ENCODE measurements around the gene PADI6.

Gene PADI6

GRCh38 chr1:17427696-17428660, 56.0 kb downstream of the PADI6 start:
- ATAC-seq: no peak
- TF ChIP-seq ZNF70 (CRISPR knock-in tag; IDR thresholded peaks at IDR 0.05): no peak
- no peak for TF ChIP-seq ZNF8 (CRISPR knock-in tag; IDR thresholded peaks at IDR 0.05)
- no peak for TF ChIP-seq PPARA (CRISPR knock-in tag; IDR thresholded peaks at IDR 0.05; ENCODE audit: borderline replicate concordance)
- TF ChIP-seq GLIS3 (CRISPR knock-in tag; IDR thresholded peaks at IDR 0.05): no peak
- no peak for TF ChIP-seq ZFP3 (CRISPR knock-in tag; IDR thresholded peaks at IDR 0.05)
- TF ChIP-seq ISL1 (CRISPR knock-in tag; IDR thresholded peaks at IDR 0.05): no peak
- no peak for TF ChIP-seq ESRRG (CRISPR knock-in tag; IDR thresholded peaks at IDR 0.05)
- TF ChIP-seq, protein P1, sequence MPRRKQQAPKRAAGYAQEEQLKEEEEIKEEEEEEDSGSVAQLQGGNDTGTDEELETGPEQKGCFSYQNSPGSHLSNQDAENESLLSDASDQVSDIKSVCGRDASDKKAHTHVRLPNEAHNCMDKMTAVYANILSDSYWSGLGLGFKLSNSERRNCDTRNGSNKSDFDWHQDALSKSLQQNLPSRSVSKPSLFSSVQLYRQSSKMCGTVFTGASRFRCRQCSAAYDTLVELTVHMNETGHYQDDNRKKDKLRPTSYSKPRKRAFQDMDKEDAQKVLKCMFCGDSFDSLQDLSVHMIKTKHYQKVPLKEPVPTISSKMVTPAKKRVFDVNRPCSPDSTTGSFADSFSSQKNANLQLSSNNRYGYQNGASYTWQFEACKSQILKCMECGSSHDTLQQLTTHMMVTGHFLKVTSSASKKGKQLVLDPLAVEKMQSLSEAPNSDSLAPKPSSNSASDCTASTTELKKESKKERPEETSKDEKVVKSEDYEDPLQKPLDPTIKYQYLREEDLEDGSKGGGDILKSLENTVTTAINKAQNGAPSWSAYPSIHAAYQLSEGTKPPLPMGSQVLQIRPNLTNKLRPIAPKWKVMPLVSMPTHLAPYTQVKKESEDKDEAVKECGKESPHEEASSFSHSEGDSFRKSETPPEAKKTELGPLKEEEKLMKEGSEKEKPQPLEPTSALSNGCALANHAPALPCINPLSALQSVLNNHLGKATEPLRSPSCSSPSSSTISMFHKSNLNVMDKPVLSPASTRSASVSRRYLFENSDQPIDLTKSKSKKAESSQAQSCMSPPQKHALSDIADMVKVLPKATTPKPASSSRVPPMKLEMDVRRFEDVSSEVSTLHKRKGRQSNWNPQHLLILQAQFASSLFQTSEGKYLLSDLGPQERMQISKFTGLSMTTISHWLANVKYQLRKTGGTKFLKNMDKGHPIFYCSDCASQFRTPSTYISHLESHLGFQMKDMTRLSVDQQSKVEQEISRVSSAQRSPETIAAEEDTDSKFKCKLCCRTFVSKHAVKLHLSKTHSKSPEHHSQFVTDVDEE (CRISPR knock-in tag; IDR thresholded peaks at IDR 0.05): no peak
- TF ChIP-seq TCF4 (CRISPR knock-in tag; IDR thresholded peaks at IDR 0.05; ENCODE audit: borderline replicate concordance): no peak
- TF ChIP-seq ZNF565 (CRISPR knock-in tag; conservative IDR thresholded peaks at IDR 0.05; ENCODE audit: low read depth): no peak
- TF ChIP-seq ZFP30 (CRISPR knock-in tag; IDR thresholded peaks at IDR 0.05): no peak
- TF ChIP-seq, protein P2, sequence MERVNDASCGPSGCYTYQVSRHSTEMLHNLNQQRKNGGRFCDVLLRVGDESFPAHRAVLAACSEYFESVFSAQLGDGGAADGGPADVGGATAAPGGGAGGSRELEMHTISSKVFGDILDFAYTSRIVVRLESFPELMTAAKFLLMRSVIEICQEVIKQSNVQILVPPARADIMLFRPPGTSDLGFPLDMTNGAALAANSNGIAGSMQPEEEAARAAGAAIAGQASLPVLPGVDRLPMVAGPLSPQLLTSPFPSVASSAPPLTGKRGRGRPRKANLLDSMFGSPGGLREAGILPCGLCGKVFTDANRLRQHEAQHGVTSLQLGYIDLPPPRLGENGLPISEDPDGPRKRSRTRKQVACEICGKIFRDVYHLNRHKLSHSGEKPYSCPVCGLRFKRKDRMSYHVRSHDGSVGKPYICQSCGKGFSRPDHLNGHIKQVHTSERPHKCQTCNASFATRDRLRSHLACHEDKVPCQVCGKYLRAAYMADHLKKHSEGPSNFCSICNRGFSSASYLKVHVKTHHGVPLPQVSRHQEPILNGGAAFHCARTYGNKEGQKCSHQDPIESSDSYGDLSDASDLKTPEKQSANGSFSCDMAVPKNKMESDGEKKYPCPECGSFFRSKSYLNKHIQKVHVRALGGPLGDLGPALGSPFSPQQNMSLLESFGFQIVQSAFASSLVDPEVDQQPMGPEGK (CRISPR knock-in tag; IDR thresholded peaks at IDR 0.05; ENCODE audit: borderline replicate concordance): no peak
- no peak for TF ChIP-seq POU6F1 (CRISPR knock-in tag; IDR thresholded peaks at IDR 0.05; ENCODE audit: borderline replicate concordance, low read depth)
- no peak for TF ChIP-seq ARNTL (CRISPR knock-in tag; IDR thresholded peaks at IDR 0.05; ENCODE audit: borderline replicate concordance, low read depth)
- no peak for TF ChIP-seq CSRNP3 (CRISPR knock-in tag; IDR thresholded peaks at IDR 0.05)
- TF ChIP-seq BACH2 (CRISPR knock-in tag; IDR thresholded peaks at IDR 0.05; ENCODE audit: borderline replicate concordance): no peak
- no peak for TF ChIP-seq ZC3H10 (CRISPR knock-in tag; IDR thresholded peaks at IDR 0.05)
- no peak for TF ChIP-seq TOX (CRISPR knock-in tag; IDR thresholded peaks at IDR 0.05; ENCODE audit: borderline replicate concordance)
- TF ChIP-seq RARB (CRISPR knock-in tag; IDR thresholded peaks at IDR 0.05): no peak

- ATAC-seq: no peak
- TF ChIP-seq ZNF565 (CRISPR knock-in tag; conservative IDR thresholded peaks at IDR 0.05; ENCODE audit: low read depth) (no peak), ZFP3 (CRISPR knock-in tag; IDR thresholded peaks at IDR 0.05) (no peak), ZC3H10 (CRISPR knock-in tag; IDR thresholded peaks at IDR 0.05) (no peak), ZNF8 (CRISPR knock-in tag; IDR thresholded peaks at IDR 0.05) (no peak), ISL1 (CRISPR knock-in tag; IDR thresholded peaks at IDR 0.05) (no peak), TCF4 (CRISPR knock-in tag; IDR thresholded peaks at IDR 0.05; ENCODE audit: borderline replicate concordance) (no peak), ARNTL (CRISPR knock-in tag; IDR thresholded peaks at IDR 0.05; ENCODE audit: borderline replicate concordance, low read depth) (no peak), PPARA (CRISPR knock-in tag; IDR thresholded peaks at IDR 0.05; ENCODE audit: borderline replicate concordance) (no peak), CSDC2 (CRISPR knock-in tag; IDR thresholded peaks at IDR 0.05) (no peak), SNAI2 (CRISPR knock-in tag; IDR thresholded peaks at IDR 0.05) (no peak), RARB (CRISPR knock-in tag; IDR thresholded peaks at IDR 0.05) (no peak), ZNF70 (CRISPR knock-in tag; IDR thresholded peaks at IDR 0.05) (no peak)
Measured at GRCh38 chr1:17429183-17429582, 57.2 kb downstream of the PADI6 start.

DNA sequence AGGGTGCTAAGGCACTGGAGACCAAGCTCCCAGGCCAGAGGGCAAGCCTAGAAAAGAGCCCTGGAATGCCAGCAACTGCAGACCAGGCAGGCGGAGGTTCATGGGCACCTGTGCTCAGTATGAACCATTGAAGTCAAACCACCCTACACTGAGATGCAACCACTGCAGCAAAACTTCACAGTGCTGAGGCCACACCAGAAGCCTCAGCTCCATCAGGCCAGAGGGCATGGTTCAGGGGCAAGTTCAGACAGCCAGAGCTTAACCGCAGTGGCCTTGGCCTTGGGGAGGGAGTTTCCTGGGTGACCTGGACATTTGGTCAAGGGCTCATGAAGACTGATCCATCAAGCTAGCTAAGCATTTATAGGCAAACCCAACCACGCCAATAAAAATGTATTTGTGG, 60.4 kb downstream of the PADI6 start:
- no peak for ATAC-seq
- TF ChIP-seq POU6F1 (CRISPR knock-in tag; IDR thresholded peaks at IDR 0.05; ENCODE audit: borderline replicate concordance, low read depth) (no peak), ISL1 (CRISPR knock-in tag; IDR thresholded peaks at IDR 0.05) (no peak), OSR1 (CRISPR knock-in tag; IDR thresholded peaks at IDR 0.05) (no peak), RARB (CRISPR knock-in tag; IDR thresholded peaks at IDR 0.05) (no peak), ZNF70 (CRISPR knock-in tag; IDR thresholded peaks at IDR 0.05) (no peak), ZFP3 (CRISPR knock-in tag; IDR thresholded peaks at IDR 0.05) (no peak), ZC3H10 (CRISPR knock-in tag; IDR thresholded peaks at IDR 0.05) (no peak), ESRRG (CRISPR knock-in tag; IDR thresholded peaks at IDR 0.05) (no peak), BACH2 (CRISPR knock-in tag; IDR thresholded peaks at IDR 0.05; ENCODE audit: borderline replicate concordance) (no peak), ZNF565 (CRISPR knock-in tag; conservative IDR thresholded peaks at IDR 0.05; ENCODE audit: low read depth) (no peak), PPARA (CRISPR knock-in tag; IDR thresholded peaks at IDR 0.05; ENCODE audit: borderline replicate concordance) (no peak), ZFP30 (CRISPR knock-in tag; IDR thresholded peaks at IDR 0.05) (no peak), ZNF8 (CRISPR knock-in tag; IDR thresholded peaks at IDR 0.05) (no peak), SNAI2 (CRISPR knock-in tag; IDR thresholded peaks at IDR 0.05) (no peak)
- TF ChIP-seq, protein P1 (CRISPR knock-in tag; IDR thresholded peaks at IDR 0.05): no peak

Measured in SK-N-SH treated with all-trans-retinoic acid at 6 μM for 48 hours (cell line).